ENCODE results near the gene TNIP1.

Gene TNIP1, protein sequence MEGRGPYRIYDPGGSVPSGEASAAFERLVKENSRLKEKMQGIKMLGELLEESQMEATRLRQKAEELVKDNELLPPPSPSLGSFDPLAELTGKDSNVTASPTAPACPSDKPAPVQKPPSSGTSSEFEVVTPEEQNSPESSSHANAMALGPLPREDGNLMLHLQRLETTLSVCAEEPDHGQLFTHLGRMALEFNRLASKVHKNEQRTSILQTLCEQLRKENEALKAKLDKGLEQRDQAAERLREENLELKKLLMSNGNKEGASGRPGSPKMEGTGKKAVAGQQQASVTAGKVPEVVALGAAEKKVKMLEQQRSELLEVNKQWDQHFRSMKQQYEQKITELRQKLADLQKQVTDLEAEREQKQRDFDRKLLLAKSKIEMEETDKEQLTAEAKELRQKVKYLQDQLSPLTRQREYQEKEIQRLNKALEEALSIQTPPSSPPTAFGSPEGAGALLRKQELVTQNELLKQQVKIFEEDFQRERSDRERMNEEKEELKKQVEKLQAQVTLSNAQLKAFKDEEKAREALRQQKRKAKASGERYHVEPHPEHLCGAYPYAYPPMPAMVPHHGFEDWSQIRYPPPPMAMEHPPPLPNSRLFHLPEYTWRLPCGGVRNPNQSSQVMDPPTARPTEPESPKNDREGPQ

DNA sequence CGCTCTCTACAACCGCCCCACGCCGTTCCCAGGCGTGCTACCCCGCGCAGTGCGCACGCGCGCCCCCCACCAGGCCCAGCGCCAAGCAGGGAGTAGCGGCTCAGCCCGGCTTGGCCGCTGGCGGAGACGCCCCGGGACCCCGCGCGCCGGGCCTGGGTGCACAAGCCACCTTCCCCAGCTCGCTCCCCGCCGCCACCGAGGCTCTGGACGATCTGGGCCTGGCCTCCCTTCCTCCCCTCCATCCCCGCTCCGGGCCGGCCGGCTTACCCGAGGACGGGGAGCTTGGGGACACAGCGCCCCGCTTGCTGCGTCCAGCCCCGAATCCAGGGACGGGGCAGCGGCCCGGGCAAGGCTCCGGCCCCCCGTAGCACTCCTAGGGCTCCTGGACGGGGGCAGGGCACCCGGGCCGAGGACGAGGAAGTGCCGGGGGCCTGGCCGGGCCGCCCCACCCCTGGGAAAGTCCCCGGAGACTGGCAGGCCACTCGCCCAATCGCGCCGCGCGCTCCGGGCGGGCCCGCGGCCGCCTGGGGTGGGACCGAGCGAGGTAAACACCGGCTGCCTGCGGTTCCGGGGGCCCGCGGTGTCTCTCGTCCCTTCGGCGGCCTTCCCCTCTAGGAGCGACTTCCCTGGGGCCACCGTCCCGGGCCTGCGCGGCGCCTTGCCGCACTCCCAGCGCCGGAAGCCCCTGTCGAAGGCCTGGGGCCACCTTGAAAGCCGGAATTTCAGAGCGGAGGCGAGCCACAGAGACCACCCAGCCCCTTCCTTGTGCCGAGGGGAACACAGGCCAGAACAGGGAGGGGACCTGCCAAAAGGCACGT, at the start of gene TNIP1:
TSS of gene TNIP1 (minus strand) at position 422 of the 818 bp plus-strand sequence. CDS start 15,939 bp downstream, outside the sequence.
- H3K4me1 ChIP-seq (ENCODE audit: control insufficient read depth, insufficient read depth, low read length): peaks cover 64% of the 10 kb centered on the region
- H3K9ac ChIP-seq (ENCODE audit: low read length): peak within 1 kb of the TSS; percentile 99
- peak; percentile 94 for DNase-seq (ENCODE audit: low read depth)
- no peaks in the 10 kb centered on the region for H3K27me3 ChIP-seq (replicated peaks; ENCODE audit: control insufficient read depth, insufficient read depth, low read length)
- peak within 1 kb of the TSS; percentile 94 for H3K4me3 ChIP-seq (ENCODE audit: low read length)
- peaks cover 10% of the 10 kb centered on the region for H3K36me3 ChIP-seq (ENCODE audit: control insufficient read depth, insufficient read depth, low read length, severe bottlenecking)
- H3K9me3 ChIP-seq (ENCODE audit: control insufficient read depth, low read length): no peaks in the 10 kb centered on the region

GRCh38 chr5:151130235-151130921, 49.5 kb upstream of the TNIP1 start:
- Histone ChIP-seq H3K27me3 (replicated peaks; ENCODE audit: control insufficient read depth, insufficient read depth, low read length) (no peaks in the 10 kb centered on the region), H3K4me3 (ENCODE audit: low read length) (no peak overlapping the region), H3K36me3 (ENCODE audit: control insufficient read depth, insufficient read depth, low read length, severe bottlenecking) (peaks cover 100% of the 10 kb centered on the region), H3K9ac (ENCODE audit: low read length) (no peak overlapping the region), H3K4me1 (ENCODE audit: control insufficient read depth, insufficient read depth, low read length) (no peaks in the 10 kb centered on the region), H3K9me3 (ENCODE audit: control insufficient read depth, low read length) (no peaks in the 10 kb centered on the region)
- DNase-seq (ENCODE audit: low read depth): no peak

DNA sequence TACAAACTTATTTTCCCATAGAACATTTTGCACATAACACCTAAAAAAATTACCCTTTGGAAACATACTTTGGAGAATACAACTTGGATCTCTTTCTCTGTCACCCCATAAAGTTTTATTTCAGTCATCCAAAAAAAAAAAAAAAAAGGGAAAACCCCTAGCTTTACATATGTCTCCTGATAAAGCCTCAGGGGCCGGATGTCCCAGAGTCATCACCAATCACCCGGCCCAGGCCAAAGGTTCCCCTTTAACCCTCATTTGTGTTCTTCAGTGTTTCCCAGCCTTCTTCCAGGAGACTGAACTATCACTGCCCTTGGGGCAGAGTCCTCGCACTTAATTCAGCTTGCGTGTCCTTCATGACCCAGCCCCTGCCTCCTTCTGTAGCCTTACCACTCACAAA, 48.0 kb upstream of the TNIP1 start:
- Histone ChIP-seq H3K9ac (ENCODE audit: low read length) (no peak overlapping the region), H3K4me1 (ENCODE audit: control insufficient read depth, insufficient read depth, low read length) (no peaks in the 10 kb centered on the region), H3K36me3 (ENCODE audit: control insufficient read depth, insufficient read depth, low read length, severe bottlenecking) (peaks cover 100% of the 10 kb centered on the region), H3K27me3 (replicated peaks; ENCODE audit: control insufficient read depth, insufficient read depth, low read length) (no peaks in the 10 kb centered on the region), H3K9me3 (ENCODE audit: control insufficient read depth, low read length) (no peaks in the 10 kb centered on the region), H3K4me3 (ENCODE audit: low read length) (no peak overlapping the region)
- no peak for DNase-seq (ENCODE audit: low read depth)

DNA sequence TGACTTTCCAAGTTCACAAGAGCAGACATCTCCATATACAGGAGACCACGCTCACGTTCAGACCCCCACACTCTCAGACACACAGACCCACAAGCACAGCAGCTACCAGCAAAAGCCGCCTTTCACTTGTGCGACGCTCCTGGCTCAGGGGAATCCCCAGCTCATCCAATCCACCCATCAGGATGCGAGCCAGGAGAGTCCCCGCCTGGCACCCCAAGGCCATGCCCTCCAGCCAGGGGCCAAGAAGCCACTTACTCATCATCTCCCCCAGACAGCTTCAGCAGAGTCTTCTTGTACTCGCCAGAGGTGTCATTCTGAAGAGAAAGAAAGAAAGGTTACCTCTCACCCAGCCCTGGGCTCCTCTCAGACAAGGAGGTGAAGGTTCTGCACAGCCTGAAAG, 47.1 kb upstream of the TNIP1 start:
- Histone ChIP-seq H3K9me3 (ENCODE audit: control insufficient read depth, low read length) (no peaks in the 10 kb centered on the region), H3K9ac (ENCODE audit: low read length) (no peak overlapping the region), H3K27me3 (replicated peaks; ENCODE audit: control insufficient read depth, insufficient read depth, low read length) (no peaks in the 10 kb centered on the region), H3K4me3 (ENCODE audit: low read length) (no peak overlapping the region), H3K36me3 (ENCODE audit: control insufficient read depth, insufficient read depth, low read length, severe bottlenecking) (peaks cover 100% of the 10 kb centered on the region), H3K4me1 (ENCODE audit: control insufficient read depth, insufficient read depth, low read length) (no peaks in the 10 kb centered on the region)
- no peak for DNase-seq (ENCODE audit: low read depth)

- Histone ChIP-seq H3K4me3 (ENCODE audit: low read length) (no peak overlapping the region), H3K9me3 (ENCODE audit: control insufficient read depth, low read length) (no peaks in the 10 kb centered on the region), H3K27me3 (replicated peaks; ENCODE audit: control insufficient read depth, insufficient read depth, low read length) (no peaks in the 10 kb centered on the region), H3K9ac (ENCODE audit: low read length) (no peak overlapping the region), H3K36me3 (ENCODE audit: control insufficient read depth, insufficient read depth, low read length, severe bottlenecking) (peaks cover 100% of the 10 kb centered on the region), H3K4me1 (ENCODE audit: control insufficient read depth, insufficient read depth, low read length) (no peaks in the 10 kb centered on the region)
- peak; percentile 76 for DNase-seq (ENCODE audit: low read depth)
These were observed 45.4 kb upstream of the TNIP1 start for GRCh38 chr5:151126199-151126645.

DNA sequence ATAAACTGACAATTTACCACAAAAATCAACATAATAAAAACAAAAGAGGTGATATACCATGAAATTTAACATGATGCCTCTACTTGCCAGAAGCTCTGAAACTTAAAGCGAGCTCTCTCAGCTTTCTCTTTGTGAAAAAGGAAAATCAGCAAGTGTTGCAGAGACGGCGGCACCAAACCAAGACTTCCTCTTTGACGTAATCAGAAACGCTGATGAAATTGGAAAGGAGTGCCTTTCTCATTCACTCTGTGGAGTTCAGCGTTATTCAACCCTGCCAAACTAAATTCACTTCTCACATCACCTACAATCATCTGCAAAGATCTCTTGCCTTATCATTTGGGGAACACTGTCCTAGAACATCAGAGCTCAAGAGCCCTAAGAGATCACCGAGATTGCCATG, 44.6 kb upstream of the TNIP1 start:
- no peaks in the 10 kb centered on the region for H3K4me1 ChIP-seq (ENCODE audit: control insufficient read depth, insufficient read depth, low read length)
- H3K27me3 ChIP-seq (replicated peaks; ENCODE audit: control insufficient read depth, insufficient read depth, low read length): no peaks in the 10 kb centered on the region
- no peaks in the 10 kb centered on the region for H3K9me3 ChIP-seq (ENCODE audit: control insufficient read depth, low read length)
- no peak overlapping the region for H3K9ac ChIP-seq (ENCODE audit: low read length)
- DNase-seq (ENCODE audit: low read depth): no peak
- no peak overlapping the region for H3K4me3 ChIP-seq (ENCODE audit: low read length)
- peaks cover 100% of the 10 kb centered on the region for H3K36me3 ChIP-seq (ENCODE audit: control insufficient read depth, insufficient read depth, low read length, severe bottlenecking)

DNA sequence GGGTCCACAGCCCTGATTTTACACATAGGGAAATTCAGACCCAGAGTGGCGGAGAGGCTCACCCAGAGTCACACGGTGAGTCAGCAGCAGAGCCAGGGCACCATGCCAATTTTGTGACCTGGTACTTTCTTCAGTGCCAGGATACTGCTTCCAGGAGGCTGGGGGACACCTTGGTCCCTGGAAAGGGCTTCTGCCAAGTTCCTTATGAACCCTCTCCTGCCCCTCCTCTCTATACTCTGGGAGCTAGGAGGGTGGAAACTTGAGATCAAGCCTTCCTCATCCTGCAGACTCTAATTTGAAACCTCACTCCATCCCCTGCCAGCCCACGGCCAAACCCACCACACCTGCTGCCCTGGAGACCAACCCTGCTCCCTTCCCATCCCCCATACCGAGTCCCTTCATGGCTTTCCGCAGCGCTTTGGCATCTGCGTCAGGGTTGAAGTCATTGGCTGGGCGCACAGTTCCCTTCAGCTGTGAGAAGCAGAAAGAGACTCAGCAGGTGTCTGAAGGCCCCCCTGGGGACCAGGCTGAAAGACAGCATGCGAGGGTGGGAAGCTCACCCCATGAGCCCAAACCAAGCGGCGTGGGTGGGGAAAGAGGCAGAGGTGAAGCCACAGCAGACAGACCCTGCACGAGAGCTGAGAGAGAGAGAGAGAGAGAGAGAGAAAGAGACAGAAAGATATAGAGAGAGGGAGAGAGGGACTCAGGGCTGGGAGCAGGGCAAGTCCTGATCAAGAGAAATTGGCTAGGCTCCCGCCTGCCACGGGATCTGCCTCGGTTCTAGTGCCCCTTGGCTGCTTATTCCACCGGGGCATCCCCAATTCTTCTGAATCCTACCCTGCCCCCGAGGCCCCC, 43.3 kb upstream of the TNIP1 start:
- peaks cover 100% of the 10 kb centered on the region for H3K36me3 ChIP-seq (ENCODE audit: control insufficient read depth, insufficient read depth, low read length, severe bottlenecking)

GRCh38 chr5:151122828-151123227, 42.0 kb upstream of the TNIP1 start:
- Histone ChIP-seq H3K27me3 (replicated peaks; ENCODE audit: control insufficient read depth, insufficient read depth, low read length) (no peaks in the 10 kb centered on the region), H3K4me1 (ENCODE audit: control insufficient read depth, insufficient read depth, low read length) (peaks cover 2% of the 10 kb centered on the region), H3K4me3 (ENCODE audit: low read length) (no peak overlapping the region), H3K9ac (ENCODE audit: low read length) (no peak overlapping the region), H3K36me3 (ENCODE audit: control insufficient read depth, insufficient read depth, low read length, severe bottlenecking) (peaks cover 100% of the 10 kb centered on the region), H3K9me3 (ENCODE audit: control insufficient read depth, low read length) (no peaks in the 10 kb centered on the region)
- DNase-seq (ENCODE audit: low read depth): no peak

More for the DNA sequence above, 43.3 kb upstream of the TNIP1 start:
- peak; percentile 8 for DNase-seq (ENCODE audit: low read depth)
- no peak overlapping the region for H3K4me3 ChIP-seq (ENCODE audit: low read length)
- H3K4me1 ChIP-seq (ENCODE audit: control insufficient read depth, insufficient read depth, low read length): no peaks in the 10 kb centered on the region
- H3K9ac ChIP-seq (ENCODE audit: low read length): no peak overlapping the region
- no peaks in the 10 kb centered on the region for H3K9me3 ChIP-seq (ENCODE audit: control insufficient read depth, low read length)
- no peaks in the 10 kb centered on the region for H3K27me3 ChIP-seq (replicated peaks; ENCODE audit: control insufficient read depth, insufficient read depth, low read length)

GRCh38 chr5:151121665-151122064, 40.8 kb upstream of the TNIP1 start:
- Histone ChIP-seq H3K36me3 (ENCODE audit: control insufficient read depth, insufficient read depth, low read length, severe bottlenecking) (peaks cover 100% of the 10 kb centered on the region), H3K27me3 (replicated peaks; ENCODE audit: control insufficient read depth, insufficient read depth, low read length) (no peaks in the 10 kb centered on the region), H3K4me1 (ENCODE audit: control insufficient read depth, insufficient read depth, low read length) (peaks cover 4% of the 10 kb centered on the region), H3K4me3 (ENCODE audit: low read length) (no peak overlapping the region), H3K9ac (ENCODE audit: low read length) (no peak overlapping the region), H3K9me3 (ENCODE audit: control insufficient read depth, low read length) (no peaks in the 10 kb centered on the region)
- DNase-seq (ENCODE audit: low read depth): no peak

- H3K4me1 ChIP-seq (ENCODE audit: control insufficient read depth, insufficient read depth, low read length): peaks cover 4% of the 10 kb centered on the region
- H3K27me3 ChIP-seq (replicated peaks; ENCODE audit: control insufficient read depth, insufficient read depth, low read length): no peaks in the 10 kb centered on the region
- H3K9me3 ChIP-seq (ENCODE audit: control insufficient read depth, low read length): no peaks in the 10 kb centered on the region
- peaks cover 100% of the 10 kb centered on the region for H3K36me3 ChIP-seq (ENCODE audit: control insufficient read depth, insufficient read depth, low read length, severe bottlenecking)
- H3K9ac ChIP-seq (ENCODE audit: low read length): no peak overlapping the region
- no peak overlapping the region for H3K4me3 ChIP-seq (ENCODE audit: low read length)
- no peak for DNase-seq (ENCODE audit: low read depth)
These were observed 40.3 kb upstream of the TNIP1 start for GRCh38 chr5:151121095-151121494.

Measured in adipocyte (in vitro differentiated cells).